ENCODE measurements around the gene COX6A2. TPM values are rescaled to one million over a fixed set of nuclear protein-coding genes. Genes with fewer than 3 reads are reported as not detected.

The COX6A2 gene
- total RNA-seq, 1 experiment from 2014 or later = not detected

DNA sequence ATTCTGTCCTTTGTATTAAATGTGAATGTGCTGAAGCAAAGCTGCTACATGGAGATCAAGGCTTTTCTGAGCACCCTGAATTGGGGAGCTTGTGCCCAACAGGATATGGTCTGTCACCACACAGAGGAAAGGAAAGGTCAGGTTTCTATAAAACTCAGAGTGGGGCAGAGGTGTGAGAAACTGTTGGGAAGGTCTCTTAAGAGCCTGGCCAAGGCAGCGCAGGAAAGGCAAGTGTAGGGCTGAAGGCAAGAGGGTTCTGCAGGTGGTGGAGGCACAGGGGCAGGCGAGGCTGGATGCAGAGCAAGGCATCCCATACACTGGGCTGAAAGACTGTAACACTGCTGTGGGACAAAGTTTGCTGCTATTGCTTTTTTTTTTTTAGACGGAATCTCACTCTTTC lies 8.1 kb downstream of the COX6A2 start:
- Histone ChIP-seq H3T11ph (ENCODE audit: low read length) (no peak overlapping the region), H3K14ac (ENCODE audit: insufficient read depth, low read length) (no peak overlapping the region), H2BK5ac (ENCODE audit: insufficient read length, low read length) (no peak overlapping the region), H2BK12ac (ENCODE audit: insufficient read length, low read depth, low read length) (no peak overlapping the region), H3K18ac (ENCODE audit: insufficient read length, low read depth, low read length) (no peak overlapping the region), H4K8ac (replicated peaks; ENCODE audit: insufficient read length, low read depth, low read length) (no peak overlapping the region), H2BK20ac (ENCODE audit: low read depth, low read length, poor library complexity, severe bottlenecking) (no peak overlapping the region), H3K56ac (ENCODE audit: insufficient read length, low read depth, low read length) (no peak overlapping the region), H3K4me1 (ENCODE audit: insufficient read depth, low read length) (no peaks in the 10 kb centered on the region), H3K27me3 (ENCODE audit: insufficient read depth, low read length) (no peaks in the 10 kb centered on the region; the same call in 1 of the 2 replicates), H2BK15ac (ENCODE audit: low read depth, low read length) (no peak overlapping the region), H3K27ac (ENCODE audit: insufficient read length, low read depth, low read length) (no peak overlapping the region), H4K5ac (ENCODE audit: insufficient read length, low read depth, low read length) (no peak overlapping the region), H3K4ac (ENCODE audit: low read depth, low read length) (no peak overlapping the region), H2AK5ac (ENCODE audit: insufficient read length, low read length) (no peak overlapping the region), H3K23ac (ENCODE audit: insufficient read length, low read depth, low read length) (no peak overlapping the region), H3K79me2 (ENCODE audit: insufficient read depth, low read length) (no peaks in the 10 kb centered on the region), H2BK120ac (ENCODE audit: low read depth, low read length, poor library complexity, severe bottlenecking) (no peak overlapping the region), H2AFZ (ENCODE audit: low read length) (no peak overlapping the region), H4K91ac (ENCODE audit: insufficient read length, low read depth, low read length) (no peak overlapping the region), H3K79me1 (ENCODE audit: insufficient read depth, low read depth, low read length, poor library complexity, severe bottlenecking) (no peaks in the 10 kb centered on the region), H3K9me3 (ENCODE audit: control insufficient read depth, low read depth, low read length) (no peaks in the 10 kb centered on the region), H3K23me2 (ENCODE audit: insufficient read length, low read depth, low read length, poor library complexity, severe bottlenecking) (no peaks in the 10 kb centered on the region), H4K20me1 (ENCODE audit: control insufficient read depth, insufficient read depth, insufficient read length) (no peaks in the 10 kb centered on the region), H3K4me2 (ENCODE audit: insufficient read depth, insufficient read length, low read length) (no peak overlapping the region), H3K9ac (ENCODE audit: extremely low read depth, insufficient read length, low read length) (no peak overlapping the region)
- Mint-ChIP-seq H3K9me3 (peaks cover 0 to 4% of the 10 kb centered on the region in 2 experiments; a peak in 3 of 5 replicates), H3K4me3 (no peak overlapping the region), H3K36me3 (ENCODE audit: insufficient read depth in 1 of 3, low read depth in 3 of 3) (no peaks in the 10 kb centered on the region), H3K27ac (no peak overlapping the region), H3K27me3 (ENCODE audit: low read depth) (peaks cover 26% of the 10 kb centered on the region), H3K4me1 (peaks cover 5 to 6% of the 10 kb centered on the region in 2 experiments; a peak in 3 of 4 replicates)
- no peak for DNase-seq
- no CpG with 5 or more reads among the region's 3 CpGs for WGBS (ENCODE audit: extremely low coverage, insufficient read length, low lambda C conversion rate)
- no peak for TF ChIP-seq CTCF (conservative IDR thresholded peaks at IDR 0.05)

All from H9 (cell line).